NB4 (cell line): Measurements from ENCODE around the gene GOPC.
A peak's percentile ranks its signal among the peaks of the same experiment; 100 is the strongest.

Source experiments
- DNase-seq: peaks from one replicate; pipeline ENCODE4 v3.0.0; 2010; ENCODE audit warnings: low read depth
- H3K4me3 ChIP-seq: one replicate; pipeline ENCODE4 v1.5.1; 2011; ENCODE audit warnings: mild to moderate bottlenecking, low read depth, low read length, moderate library complexity
- MYC ChIP-seq: IDR thresholded peaks from 2 replicates; pipeline ENCODE4 v1.6.1; 2011; ENCODE audit warnings: low read depth, low read length
- POLR2A ChIP-seq: IDR thresholded peaks from 2 replicates; pipeline ENCODE4 v1.6.1; 2011; ENCODE audit warnings: mild to moderate bottlenecking; ENCODE audit not compliant: insufficient read length; ENCODE audit errors: extremely low read depth
- TF ChIP-seq, protein P1 (sequence below): IDR thresholded peaks from 2 replicates; pipeline ENCODE4 v1.6.1; 2011; ENCODE audit warnings: low read depth, low read length
- TF ChIP-seq, protein P2 (sequence below): IDR thresholded peaks from one replicate; pipeline ENCODE4 v1.5.1; 2012; ENCODE audit warnings: low read depth, low read length

GOPC gene

GRCh38 chr6:117624869-117625481 is 22.7 kb upstream of the GOPC start:
- TF ChIP-seq POLR2A = no peak
- TF ChIP-seq MYC = no peak
- TF ChIP-seq, protein P1, sequence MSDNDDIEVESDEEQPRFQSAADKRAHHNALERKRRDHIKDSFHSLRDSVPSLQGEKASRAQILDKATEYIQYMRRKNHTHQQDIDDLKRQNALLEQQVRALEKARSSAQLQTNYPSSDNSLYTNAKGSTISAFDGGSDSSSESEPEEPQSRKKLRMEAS = no peak
- TF ChIP-seq, protein P2, sequence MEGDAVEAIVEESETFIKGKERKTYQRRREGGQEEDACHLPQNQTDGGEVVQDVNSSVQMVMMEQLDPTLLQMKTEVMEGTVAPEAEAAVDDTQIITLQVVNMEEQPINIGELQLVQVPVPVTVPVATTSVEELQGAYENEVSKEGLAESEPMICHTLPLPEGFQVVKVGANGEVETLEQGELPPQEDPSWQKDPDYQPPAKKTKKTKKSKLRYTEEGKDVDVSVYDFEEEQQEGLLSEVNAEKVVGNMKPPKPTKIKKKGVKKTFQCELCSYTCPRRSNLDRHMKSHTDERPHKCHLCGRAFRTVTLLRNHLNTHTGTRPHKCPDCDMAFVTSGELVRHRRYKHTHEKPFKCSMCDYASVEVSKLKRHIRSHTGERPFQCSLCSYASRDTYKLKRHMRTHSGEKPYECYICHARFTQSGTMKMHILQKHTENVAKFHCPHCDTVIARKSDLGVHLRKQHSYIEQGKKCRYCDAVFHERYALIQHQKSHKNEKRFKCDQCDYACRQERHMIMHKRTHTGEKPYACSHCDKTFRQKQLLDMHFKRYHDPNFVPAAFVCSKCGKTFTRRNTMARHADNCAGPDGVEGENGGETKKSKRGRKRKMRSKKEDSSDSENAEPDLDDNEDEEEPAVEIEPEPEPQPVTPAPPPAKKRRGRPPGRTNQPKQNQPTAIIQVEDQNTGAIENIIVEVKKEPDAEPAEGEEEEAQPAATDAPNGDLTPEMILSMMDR = no peak
- H3K4me3 ChIP-seq = no peak overlapping the region
- DNase-seq = peak; percentile 12

DNA sequence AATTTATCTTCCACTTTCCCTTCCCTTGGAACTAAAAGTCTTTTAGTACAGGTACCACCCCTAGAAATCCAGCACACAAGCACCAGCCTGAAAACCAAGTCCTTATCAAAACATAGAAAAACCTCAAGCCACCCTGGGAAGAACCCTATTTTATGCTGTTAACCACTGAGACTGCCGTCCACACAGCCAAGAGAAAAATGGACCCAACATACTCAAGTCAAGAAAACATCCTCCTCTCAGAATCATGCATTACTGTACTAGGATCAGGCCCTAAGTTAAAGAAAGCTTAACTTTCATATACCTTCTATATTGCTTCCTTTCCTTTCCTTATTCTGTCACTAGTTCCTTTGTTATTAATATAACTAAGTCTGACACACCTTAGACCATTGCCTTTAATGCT is 16.9 kb upstream of the GOPC start:
- H3K4me3 ChIP-seq = no peak overlapping the region
- TF ChIP-seq, protein P1 = no peak
- no peak for TF ChIP-seq MYC
- TF ChIP-seq, protein P2 = no peak
- no peak for DNase-seq

DNA sequence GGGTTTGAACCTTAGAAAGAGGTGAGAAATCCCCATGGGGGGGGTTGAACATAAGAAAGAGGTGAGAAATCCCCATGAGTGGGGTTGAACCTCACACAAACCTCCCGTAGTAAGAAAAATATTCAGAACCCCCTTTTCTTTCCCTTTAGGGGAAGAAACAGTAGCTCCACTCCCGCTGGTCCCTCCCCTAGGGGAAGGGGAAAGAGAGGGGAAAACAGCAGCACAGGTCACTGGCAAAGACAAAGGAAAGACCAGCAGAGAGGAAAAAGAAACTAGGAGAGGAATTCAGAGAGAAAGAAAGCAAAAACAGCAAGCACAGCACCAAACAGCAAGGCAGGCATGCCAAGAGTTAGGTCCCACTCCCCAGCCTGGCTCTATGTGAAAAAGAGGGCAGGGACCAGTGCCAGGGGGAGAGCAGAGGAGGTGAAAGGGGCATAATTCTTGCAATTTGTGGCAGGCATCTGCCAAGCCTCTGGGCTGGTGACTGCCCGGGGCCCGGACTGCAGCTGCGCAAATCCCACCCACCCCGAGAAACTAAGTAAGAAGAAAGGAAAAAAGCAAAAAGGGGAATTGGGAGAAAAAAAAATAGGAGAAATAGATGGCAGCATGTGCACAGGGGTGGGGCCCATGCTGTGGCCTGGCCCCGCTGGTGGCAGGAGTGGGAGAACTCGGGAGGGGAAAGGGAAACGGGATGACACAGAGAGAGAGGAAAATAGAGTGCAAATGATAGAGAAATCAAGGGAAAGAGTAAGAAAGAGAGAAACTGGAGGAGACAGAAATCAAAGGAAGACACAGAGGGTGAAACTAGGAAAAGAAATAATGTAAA is 15.1 kb upstream of the GOPC start:
- TF ChIP-seq, protein P1 = no peak
- TF ChIP-seq POLR2A (no peak), MYC (no peak)
- TF ChIP-seq, protein P2 = no peak
- no peak for DNase-seq
- H3K4me3 ChIP-seq = no peak overlapping the region

- no peak for DNase-seq
- no peak overlapping the region for H3K4me3 ChIP-seq
- TF ChIP-seq POLR2A = no peak
- TF ChIP-seq, protein P2 = no peak
- TF ChIP-seq, protein P1 = no peak
These were observed 14.3 kb upstream of the GOPC start for GRCh38 chr6:117616391-117617209.

DNA sequence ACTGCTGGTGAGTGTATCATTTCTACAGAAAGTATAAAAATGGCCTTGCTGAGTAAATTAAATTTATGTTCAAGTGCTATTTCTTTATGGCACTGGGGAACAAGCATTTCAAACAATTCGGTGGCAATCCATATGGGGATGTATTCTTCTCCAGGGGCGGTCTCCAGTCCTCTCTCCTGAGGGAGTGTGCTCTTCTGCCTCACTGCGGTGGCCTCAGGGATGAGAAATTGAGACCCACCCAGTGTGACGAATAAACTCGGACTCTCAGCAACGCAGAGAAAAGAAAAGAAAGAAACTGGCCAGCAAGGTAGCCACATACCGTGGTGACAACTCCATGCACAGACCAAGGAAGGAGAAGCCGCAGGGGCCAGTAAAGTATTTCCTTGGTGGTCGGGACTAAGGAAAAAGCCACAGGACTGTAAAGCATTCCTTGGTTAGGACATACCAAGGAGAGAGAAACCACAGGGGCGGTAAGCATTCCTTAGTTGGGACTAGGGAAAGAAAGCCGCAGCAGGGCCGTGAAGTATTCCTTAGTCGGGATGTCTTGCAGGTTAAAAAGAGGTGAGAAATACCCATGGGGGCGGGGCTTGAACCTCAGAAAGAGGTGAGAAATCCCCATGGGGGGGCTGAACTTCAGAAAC is 13.6 kb upstream of the GOPC start:
- no peak overlapping the region for H3K4me3 ChIP-seq
- TF ChIP-seq, protein P2 = no peak
- no peak for TF ChIP-seq MYC
- no peak for DNase-seq
